ENCODE measurements around the gene C11orf68.

Gene C11orf68

DNA sequence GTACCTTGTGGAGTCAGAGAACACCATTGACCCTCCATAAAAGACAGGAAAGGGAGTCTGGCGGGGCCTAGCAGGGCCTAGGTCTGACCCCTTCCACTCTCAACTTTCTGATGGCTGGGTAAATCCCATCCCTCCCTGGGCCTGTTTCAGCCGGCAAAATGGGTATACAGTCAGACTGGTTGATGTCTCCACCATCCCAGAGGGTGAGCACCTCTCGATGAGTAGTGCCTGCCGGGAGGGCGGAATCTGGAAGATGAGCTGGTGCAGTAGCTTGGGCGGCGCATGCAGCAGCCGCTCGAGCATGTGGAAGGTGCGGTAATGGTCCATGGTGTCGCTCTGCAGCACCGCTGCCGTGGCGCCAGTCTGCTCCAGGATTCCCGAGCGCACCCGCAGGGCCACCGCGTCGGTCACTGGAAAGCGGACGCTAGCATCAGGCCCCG is 31.1 kb downstream of the C11orf68 start:
- H3K4me1 ChIP-seq (ENCODE audit: control insufficient read depth, insufficient read depth, low read length, poor library complexity, severe bottlenecking), result peaks cover 32% of the 10 kb centered on the region
- peaks cover 55% of the 10 kb centered on the region for H3K36me3 ChIP-seq (ENCODE audit: control insufficient read depth, insufficient read depth, low read length)
- peak overlapping the region; percentile 96 for H3K27ac ChIP-seq (ENCODE audit: low read depth, low read length, severe bottlenecking)
- peak overlapping the region; percentile 67 for H3K4me3 ChIP-seq (ENCODE audit: extremely low read depth, insufficient read depth, low read length, poor library complexity, severe bottlenecking)
- WGBS, 2 experiments (ENCODE audit: insufficient coverage in 2 of 2), result 2 to 4% methylated on average over 20 to 22 of the region's 23 CpGs
- no peaks in the 10 kb centered on the region for H3K9me3 ChIP-seq (ENCODE audit: control insufficient read depth, low read length)

DNA sequence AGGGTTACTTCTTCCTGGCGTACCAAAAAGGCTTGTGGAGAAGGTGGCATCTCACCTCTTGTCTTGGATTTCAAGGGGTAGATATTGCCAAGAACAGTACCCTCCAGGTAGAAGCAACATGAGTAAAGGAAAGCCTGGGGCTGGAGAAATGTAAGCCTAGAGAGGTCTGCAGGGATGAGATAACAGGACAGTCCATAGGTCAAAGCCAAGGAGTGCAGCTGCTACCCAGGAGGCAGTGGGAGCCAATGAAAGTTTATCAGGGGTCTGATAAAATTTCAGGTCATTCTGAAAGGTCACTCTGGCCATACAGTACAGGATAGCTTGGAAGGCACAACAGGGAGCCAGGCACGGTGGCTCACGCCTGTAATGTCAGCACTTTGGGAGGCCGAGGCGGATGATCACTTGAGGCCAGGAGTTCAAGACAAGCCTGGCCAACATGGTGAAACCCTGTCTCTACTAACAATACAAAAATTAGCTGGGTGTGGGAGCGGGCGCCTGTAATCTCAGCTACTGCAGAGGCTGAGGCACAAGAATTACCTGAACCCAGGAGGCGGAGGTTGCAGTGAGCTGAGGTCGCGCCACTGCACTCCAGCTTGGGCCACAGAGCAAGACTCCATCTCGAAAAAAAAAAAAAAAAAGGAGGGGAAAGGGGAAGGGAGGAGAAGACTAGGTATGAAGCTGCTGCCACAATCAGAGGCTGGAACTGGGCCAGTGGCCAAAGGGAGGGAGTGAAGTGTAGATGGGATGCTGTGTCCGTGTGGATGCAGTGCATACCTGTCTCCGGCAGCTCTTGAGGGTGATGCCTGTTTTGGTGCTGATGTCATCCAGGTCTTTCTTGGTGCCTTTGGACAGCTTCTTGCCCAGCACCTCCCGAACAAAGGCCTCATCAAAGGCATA is 31.8 kb downstream of the C11orf68 start:
- peaks cover 57% of the 10 kb centered on the region for H3K36me3 ChIP-seq (ENCODE audit: control insufficient read depth, insufficient read depth, low read length)
- H3K27ac ChIP-seq (ENCODE audit: low read depth, low read length, severe bottlenecking), result peak overlapping the region; percentile 96
- WGBS, 2 experiments (ENCODE audit: insufficient coverage in 2 of 2), result 87 to 90% methylated on average over 14 of the region's 14 CpGs
- no peaks in the 10 kb centered on the region for H3K9me3 ChIP-seq (ENCODE audit: control insufficient read depth, low read length)
- H3K4me1 ChIP-seq (ENCODE audit: control insufficient read depth, insufficient read depth, low read length, poor library complexity, severe bottlenecking), result peaks cover 27% of the 10 kb centered on the region
- H3K4me3 ChIP-seq (ENCODE audit: extremely low read depth, insufficient read depth, low read length, poor library complexity, severe bottlenecking), result peak overlapping the region; percentile 67

DNA sequence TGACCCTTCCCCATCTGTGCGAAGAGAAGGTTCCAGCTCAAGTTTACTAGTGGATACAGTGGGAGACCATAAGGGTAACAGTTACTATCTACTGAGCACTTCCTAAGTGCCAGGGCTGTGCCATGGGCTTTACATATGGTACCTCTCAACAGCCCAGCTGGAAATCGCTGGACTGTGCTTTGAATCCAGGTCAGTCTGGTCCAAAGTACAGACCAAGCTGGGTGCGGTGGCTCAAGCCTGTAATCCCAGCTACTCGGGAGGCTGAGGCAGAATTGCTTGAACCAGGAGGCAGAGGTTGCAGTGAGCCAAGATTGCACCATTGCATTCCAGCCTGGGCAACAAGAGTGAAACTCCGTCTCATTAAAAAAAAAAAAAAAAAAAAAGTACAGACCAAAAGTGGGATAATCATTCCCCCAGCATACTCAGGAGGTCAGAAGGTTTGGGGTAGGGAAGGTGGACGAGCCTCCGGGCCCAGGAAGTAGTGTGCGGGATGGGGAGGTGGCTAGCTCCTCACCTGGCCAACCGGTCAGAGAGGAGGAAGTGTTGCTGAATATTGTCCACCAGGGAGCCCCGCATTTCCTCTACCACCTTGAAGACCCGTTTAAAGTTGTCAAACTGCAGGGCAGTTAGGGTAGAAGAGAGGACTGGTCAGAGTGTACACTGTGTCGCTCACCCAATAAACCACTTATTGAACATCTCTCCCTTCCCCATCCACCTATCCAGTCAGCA is 32.9 kb downstream of the C11orf68 start:
- H3K9me3 ChIP-seq (ENCODE audit: control insufficient read depth, low read length), result no peaks in the 10 kb centered on the region
- no peak overlapping the region for H3K4me3 ChIP-seq (ENCODE audit: extremely low read depth, insufficient read depth, low read length, poor library complexity, severe bottlenecking)
- WGBS, 2 experiments (ENCODE audit: insufficient coverage in 2 of 2), result 95 to 96% methylated on average over 6 of the region's 12 CpGs
- peaks cover 59% of the 10 kb centered on the region for H3K36me3 ChIP-seq (ENCODE audit: control insufficient read depth, insufficient read depth, low read length)
- H3K27ac ChIP-seq (ENCODE audit: low read depth, low read length, severe bottlenecking), result no peak overlapping the region
- peaks cover 27% of the 10 kb centered on the region for H3K4me1 ChIP-seq (ENCODE audit: control insufficient read depth, insufficient read depth, low read length, poor library complexity, severe bottlenecking)

DNA sequence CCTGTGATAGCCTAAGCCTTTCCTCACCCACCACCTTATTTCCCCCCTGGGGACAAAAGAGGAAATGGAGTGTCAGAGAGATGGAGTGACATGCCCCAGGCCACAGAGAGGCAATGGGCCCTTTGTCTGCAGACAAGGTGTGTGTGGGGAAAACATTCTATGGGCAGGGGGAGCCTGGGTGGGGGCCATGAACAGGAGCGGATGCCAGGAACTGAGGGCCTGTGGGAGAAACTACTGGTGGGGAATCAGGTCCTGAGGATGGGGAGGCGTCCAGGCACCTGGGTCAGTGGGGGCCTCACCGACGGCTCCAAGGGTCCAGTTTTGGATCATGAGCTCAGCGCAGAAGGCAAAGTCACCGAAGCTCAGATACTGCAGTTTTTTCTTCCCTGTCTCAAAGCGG is 33.6 kb downstream of the C11orf68 start:
- 93 to 98% methylated on average over 7 of the region's 7 CpGs for WGBS, 2 experiments (ENCODE audit: insufficient coverage in 2 of 2)
- H3K36me3 ChIP-seq (ENCODE audit: control insufficient read depth, insufficient read depth, low read length), result peaks cover 59% of the 10 kb centered on the region

DNA sequence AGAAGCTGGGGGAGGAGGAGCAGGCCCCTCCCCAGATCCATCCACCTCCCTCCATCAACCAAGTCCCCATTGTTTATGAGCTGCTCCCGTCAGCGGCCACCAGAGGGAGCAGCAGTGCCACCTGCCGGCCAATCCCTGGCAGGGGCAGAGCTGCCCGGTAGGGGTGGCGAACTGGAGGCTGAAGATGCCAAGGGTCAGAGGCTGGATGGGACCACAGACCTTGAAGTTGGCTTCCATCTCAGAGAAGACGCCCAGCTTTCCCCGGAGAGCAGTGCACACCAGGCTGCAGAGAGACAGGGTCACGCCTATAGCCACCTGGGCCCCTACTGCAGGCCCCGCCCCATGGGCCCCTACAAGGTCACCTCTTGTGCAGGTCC is 34.2 kb downstream of the C11orf68 start:
- Histone ChIP-seq H3K27ac (ENCODE audit: low read depth, low read length, severe bottlenecking) (no peak overlapping the region), H3K9me3 (ENCODE audit: control insufficient read depth, low read length) (no peaks in the 10 kb centered on the region), H3K4me3 (ENCODE audit: extremely low read depth, insufficient read depth, low read length, poor library complexity, severe bottlenecking) (no peak overlapping the region), H3K4me1 (ENCODE audit: control insufficient read depth, insufficient read depth, low read length, poor library complexity, severe bottlenecking) (peaks cover 22% of the 10 kb centered on the region), H3K36me3 (ENCODE audit: control insufficient read depth, insufficient read depth, low read length) (peaks cover 59% of the 10 kb centered on the region)
- 30 to 51% methylated on average over 6 to 8 of the region's 9 CpGs for WGBS, 2 experiments (ENCODE audit: insufficient coverage in 2 of 2)

More for the DNA sequence above, 33.6 kb downstream of the C11orf68 start:
- Histone ChIP-seq H3K4me1 (ENCODE audit: control insufficient read depth, insufficient read depth, low read length, poor library complexity, severe bottlenecking) (peaks cover 27% of the 10 kb centered on the region), H3K27ac (ENCODE audit: low read depth, low read length, severe bottlenecking) (no peak overlapping the region), H3K4me3 (ENCODE audit: extremely low read depth, insufficient read depth, low read length, poor library complexity, severe bottlenecking) (no peak overlapping the region), H3K9me3 (ENCODE audit: control insufficient read depth, low read length) (no peaks in the 10 kb centered on the region)

DNA sequence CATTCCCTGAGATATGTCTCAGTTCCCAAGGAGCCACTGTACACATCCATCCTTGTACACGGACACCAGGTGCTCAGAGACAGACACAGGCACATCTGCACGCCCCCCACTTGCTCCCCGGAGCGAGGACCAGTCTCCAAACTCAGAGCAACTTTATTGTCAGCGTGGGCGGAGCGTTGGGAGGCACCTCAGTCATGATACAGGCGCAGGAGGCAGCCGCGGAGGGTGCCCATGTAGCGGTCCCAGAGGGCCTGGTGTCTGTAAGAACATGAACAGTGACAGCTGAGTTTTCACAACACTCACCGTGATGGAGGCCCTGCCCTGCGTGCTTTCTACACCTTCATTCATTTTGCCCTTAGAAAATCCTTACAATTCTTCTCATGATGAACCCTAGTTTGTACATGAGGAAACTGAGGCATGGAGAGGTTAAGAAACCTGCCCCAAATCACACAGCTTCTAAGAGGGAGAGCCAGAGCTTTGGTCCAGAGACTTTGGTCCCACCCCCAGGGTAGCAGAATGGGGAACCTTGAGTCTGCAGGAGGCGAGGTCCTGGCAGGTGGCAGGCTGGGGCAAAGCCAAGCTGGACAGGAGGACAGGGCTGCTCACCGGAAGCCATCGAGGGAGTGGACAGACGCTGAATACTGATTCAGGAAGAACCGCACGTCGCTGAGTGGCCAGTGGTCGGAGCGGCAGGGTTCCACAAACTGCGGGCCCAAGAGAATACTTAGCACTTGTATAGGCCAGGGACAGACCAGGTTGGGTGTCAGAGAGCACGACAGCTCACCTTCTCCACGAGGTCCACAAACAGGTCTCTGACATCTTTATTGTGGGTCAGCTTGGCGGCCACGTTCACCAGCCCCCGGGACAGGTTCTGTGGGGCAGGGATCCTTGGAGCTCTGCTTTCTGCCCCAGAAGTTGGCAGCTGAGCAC is 34.8 kb downstream of the C11orf68 start:
- H3K4me3 ChIP-seq (ENCODE audit: extremely low read depth, insufficient read depth, low read length, poor library complexity, severe bottlenecking), result no peak overlapping the region
- H3K9me3 ChIP-seq (ENCODE audit: control insufficient read depth, low read length), result no peaks in the 10 kb centered on the region
- H3K36me3 ChIP-seq (ENCODE audit: control insufficient read depth, insufficient read depth, low read length), result peaks cover 59% of the 10 kb centered on the region
- WGBS, 2 experiments (ENCODE audit: insufficient coverage in 2 of 2), result 93 to 95% methylated on average over 25 to 28 of the region's 28 CpGs
- H3K4me1 ChIP-seq (ENCODE audit: control insufficient read depth, insufficient read depth, low read length, poor library complexity, severe bottlenecking), result peaks cover 15% of the 10 kb centered on the region
- no peak overlapping the region for H3K27ac ChIP-seq (ENCODE audit: low read depth, low read length, severe bottlenecking)

DNA sequence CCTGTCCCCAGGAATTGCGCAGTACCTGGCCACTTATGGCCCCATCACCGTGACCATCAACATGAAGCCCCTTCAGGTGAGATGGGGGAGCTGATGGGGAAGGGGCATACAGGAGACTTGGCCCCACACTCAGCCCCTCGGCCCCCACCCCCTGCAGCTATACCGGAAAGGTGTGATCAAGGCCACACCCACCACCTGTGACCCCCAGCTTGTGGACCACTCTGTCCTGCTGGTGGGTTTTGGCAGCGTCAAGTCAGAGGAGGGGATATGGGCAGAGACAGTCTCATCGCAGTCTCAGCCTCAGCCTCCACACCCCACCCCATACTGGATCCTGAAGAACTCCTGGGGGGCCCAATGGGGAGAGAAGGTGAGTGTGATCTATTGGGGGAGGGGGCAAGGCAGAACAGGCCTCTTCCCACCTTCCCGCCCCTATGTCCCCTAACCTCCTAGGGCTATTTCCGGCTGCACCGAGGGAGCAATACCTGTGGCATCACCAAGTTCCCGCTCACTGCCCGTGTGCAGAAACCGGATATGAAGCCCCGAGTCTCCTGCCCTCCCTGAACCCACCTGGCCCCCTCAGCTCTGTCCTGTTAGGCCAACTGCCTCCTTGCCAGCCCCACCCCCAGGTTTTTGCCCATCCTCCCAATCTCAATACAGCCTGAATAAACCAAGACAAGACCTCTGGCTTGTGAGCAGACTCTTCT is 35.7 kb downstream of the C11orf68 start:
- Histone ChIP-seq H3K4me1 (ENCODE audit: control insufficient read depth, insufficient read depth, low read length, poor library complexity, severe bottlenecking) (peaks cover 12% of the 10 kb centered on the region), H3K36me3 (ENCODE audit: control insufficient read depth, insufficient read depth, low read length) (peaks cover 59% of the 10 kb centered on the region), H3K4me3 (ENCODE audit: extremely low read depth, insufficient read depth, low read length, poor library complexity, severe bottlenecking) (no peak overlapping the region), H3K9me3 (ENCODE audit: control insufficient read depth, low read length) (no peaks in the 10 kb centered on the region), H3K27ac (ENCODE audit: low read depth, low read length, severe bottlenecking) (no peak overlapping the region)
- 94 to 98% methylated on average over 6 to 9 of the region's 13 CpGs for WGBS, 2 experiments (ENCODE audit: insufficient coverage in 2 of 2)

DNA sequence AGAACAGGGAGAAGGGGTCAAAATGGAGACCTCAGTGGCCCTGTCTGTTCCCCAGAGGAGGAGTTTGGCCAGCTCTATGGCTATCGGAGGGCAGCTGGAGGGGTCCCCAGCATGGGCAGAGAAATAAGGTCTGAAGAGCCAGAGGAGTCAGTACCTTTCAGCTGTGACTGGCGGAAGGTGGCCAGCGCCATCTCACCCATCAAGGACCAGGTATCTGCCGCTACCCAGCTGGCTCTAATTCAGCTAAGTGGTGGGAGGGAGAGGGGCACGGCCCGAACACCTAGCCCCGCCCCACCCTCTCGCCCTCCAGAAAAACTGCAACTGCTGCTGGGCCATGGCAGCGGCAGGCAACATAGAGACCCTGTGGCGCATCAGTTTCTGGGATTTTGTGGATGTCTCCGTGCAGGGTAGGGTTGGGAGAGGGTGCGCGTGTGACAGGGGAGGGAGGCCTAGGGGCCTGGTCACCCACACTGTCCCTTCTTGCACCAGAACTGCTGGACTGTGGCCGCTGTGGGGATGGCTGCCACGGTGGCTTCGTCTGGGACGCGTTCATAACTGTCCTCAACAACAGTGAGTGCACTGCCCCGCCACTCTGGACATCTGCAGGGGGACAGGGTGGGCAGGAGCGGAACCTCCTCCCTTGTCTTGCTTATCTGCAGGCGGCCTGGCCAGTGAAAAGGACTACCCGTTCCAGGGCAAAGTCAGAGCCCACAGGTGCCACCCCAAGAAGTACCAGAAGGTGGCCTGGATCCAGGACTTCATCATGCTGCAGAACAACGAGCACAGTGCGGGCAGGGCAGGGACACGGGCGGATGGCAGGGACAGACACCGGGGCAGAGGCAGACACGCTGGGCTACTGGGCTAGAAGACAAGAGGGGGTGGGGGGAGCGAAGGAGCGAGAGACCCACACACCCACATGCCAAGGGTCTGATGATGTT is 36.5 kb downstream of the C11orf68 start:
- no peak overlapping the region for H3K4me3 ChIP-seq (ENCODE audit: extremely low read depth, insufficient read depth, low read length, poor library complexity, severe bottlenecking)
- H3K9me3 ChIP-seq (ENCODE audit: control insufficient read depth, low read length), result no peaks in the 10 kb centered on the region
- peaks cover 59% of the 10 kb centered on the region for H3K36me3 ChIP-seq (ENCODE audit: control insufficient read depth, insufficient read depth, low read length)
- H3K4me1 ChIP-seq (ENCODE audit: control insufficient read depth, insufficient read depth, low read length, poor library complexity, severe bottlenecking), result peaks cover 10% of the 10 kb centered on the region
- no peak overlapping the region for H3K27ac ChIP-seq (ENCODE audit: low read depth, low read length, severe bottlenecking)
- 95 to 96% methylated on average over 24 to 27 of the region's 30 CpGs for WGBS, 2 experiments (ENCODE audit: insufficient coverage in 2 of 2)

DNA sequence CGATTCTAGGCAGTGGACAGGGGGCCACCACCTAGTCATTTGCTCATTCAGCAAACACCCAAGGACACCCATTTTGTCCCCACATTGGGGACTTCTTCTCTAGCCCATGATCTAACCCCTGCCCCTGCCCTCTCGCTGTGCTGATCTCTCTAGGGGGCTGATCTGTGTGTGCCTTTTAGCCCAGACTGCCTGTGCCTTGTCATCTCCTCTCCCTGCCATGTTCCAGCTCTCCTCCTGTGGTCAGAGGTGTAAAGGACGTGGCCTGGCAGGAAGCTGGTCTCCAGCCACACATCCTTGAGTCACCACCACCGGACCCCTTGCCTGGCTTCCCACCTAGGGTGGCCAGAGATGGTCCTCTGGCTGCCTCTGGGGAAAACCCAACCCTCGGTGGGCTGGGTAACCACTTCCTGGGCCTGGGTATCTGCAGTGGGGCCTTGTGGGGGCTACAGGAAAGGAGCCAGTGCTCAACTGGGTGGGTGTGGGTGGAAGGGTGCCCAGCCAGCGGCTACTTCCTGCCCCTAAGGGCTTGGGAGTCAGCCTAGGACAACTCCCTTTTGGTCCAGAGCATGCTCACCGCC is 37.9 kb downstream of the C11orf68 start:
- WGBS, 2 experiments (ENCODE audit: insufficient coverage in 2 of 2), result 96 to 98% methylated on average over 4 to 7 of the region's 7 CpGs
- Histone ChIP-seq H3K4me3 (ENCODE audit: extremely low read depth, insufficient read depth, low read length, poor library complexity, severe bottlenecking) (no peak overlapping the region), H3K36me3 (ENCODE audit: control insufficient read depth, insufficient read depth, low read length) (peaks cover 44% of the 10 kb centered on the region), H3K4me1 (ENCODE audit: control insufficient read depth, insufficient read depth, low read length, poor library complexity, severe bottlenecking) (no peaks in the 10 kb centered on the region), H3K9me3 (ENCODE audit: control insufficient read depth, low read length) (no peaks in the 10 kb centered on the region), H3K27ac (ENCODE audit: low read depth, low read length, severe bottlenecking) (no peak overlapping the region)
